Ishikawa (cell line): ENCODE results near the gene NAT10.

Experiments
- CEBPB ChIP-seq: IDR thresholded peaks from 2 replicates; pipeline ENCODE4 v1.6.1; 2012
- CREB1 ChIP-seq: IDR thresholded peaks from 2 replicates; pipeline ENCODE4 v1.6.1; 2012; ENCODE audit warnings: low read depth
- EGR1 ChIP-seq: IDR thresholded peaks from 2 replicates; pipeline ENCODE4 v1.6.1; 2012
- EP300 ChIP-seq: IDR thresholded peaks from 2 replicates; pipeline ENCODE4 v1.6.1; 2012; ENCODE audit warnings: borderline replicate concordance
- FOXM1 ChIP-seq: IDR thresholded peaks from 2 replicates; pipeline ENCODE4 v1.6.1; 2012; ENCODE audit warnings: low read depth, borderline replicate concordance
- MAX ChIP-seq: IDR thresholded peaks from 2 replicates; pipeline ENCODE4 v1.6.1; 2012
- NFIC ChIP-seq: IDR thresholded peaks from 2 replicates; pipeline ENCODE4 v1.6.1; 2012
- RAD21 ChIP-seq: IDR thresholded peaks from 2 replicates; pipeline ENCODE4 v1.6.1; 2012; ENCODE audit warnings: low read depth
- TAF1 ChIP-seq: IDR thresholded peaks from 2 replicates; pipeline ENCODE4 v1.6.1; 2012; ENCODE audit warnings: low read depth, mild to moderate bottlenecking
- TCF12 ChIP-seq: IDR thresholded peaks from 2 replicates; pipeline ENCODE4 v1.6.1; 2012; ENCODE audit warnings: low read depth
- TF ChIP-seq, protein P1 (sequence below): IDR thresholded peaks from 2 replicates; pipeline ENCODE4 v1.6.1; 2012

- TF ChIP-seq TCF12 (no peak), MAX (no peak), TAF1 (no peak), EP300 (no peak), NFIC (no peak), RAD21 (no peak), CREB1 (no peak), CEBPB (no peak), EGR1 (no peak), FOXM1 (no peak)
- TF ChIP-seq, protein P1, sequence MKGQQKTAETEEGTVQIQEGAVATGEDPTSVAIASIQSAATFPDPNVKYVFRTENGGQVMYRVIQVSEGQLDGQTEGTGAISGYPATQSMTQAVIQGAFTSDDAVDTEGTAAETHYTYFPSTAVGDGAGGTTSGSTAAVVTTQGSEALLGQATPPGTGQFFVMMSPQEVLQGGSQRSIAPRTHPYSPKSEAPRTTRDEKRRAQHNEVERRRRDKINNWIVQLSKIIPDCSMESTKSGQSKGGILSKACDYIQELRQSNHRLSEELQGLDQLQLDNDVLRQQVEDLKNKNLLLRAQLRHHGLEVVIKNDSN: no peak
Observed at GRCh38 chr11:34086554-34087283, 18.7 kb upstream of the NAT10 start.
